ENCODE results near the gene ADGRE3. TPM values are rescaled to one million over a fixed set of nuclear protein-coding genes. Genes with fewer than 3 reads are reported as not detected.

ADGRE3 gene
- polyA plus RNA-seq, 1 donor (not counting 4 experiments of a cell fraction or from before 2014, with no cell fraction given), result not detected

DNA sequence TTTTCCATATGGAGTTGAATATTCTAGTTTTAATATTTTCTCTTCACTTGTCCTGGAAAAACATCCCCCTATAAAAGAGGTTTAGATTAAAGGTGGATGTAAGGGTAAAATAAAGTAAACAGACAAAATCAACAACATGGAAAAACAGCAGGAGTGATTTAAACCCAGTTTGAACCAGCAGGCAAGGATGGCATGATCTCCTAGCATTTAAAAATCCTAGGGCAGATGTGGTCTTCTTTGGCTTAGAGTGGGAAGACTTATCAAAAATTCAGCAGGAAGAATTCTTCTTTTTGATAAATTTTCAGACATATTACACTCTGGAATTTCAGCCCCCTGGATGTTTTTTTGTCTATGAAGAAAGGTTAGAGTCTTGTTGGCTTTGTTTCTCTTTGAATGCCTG, 55.2 kb downstream of the ADGRE3 start:
- Histone ChIP-seq H3K79me2 (ENCODE audit: control insufficient read depth, insufficient read depth, low read length) (no peaks in the 10 kb centered on the region), H3K27ac (ENCODE audit: control insufficient read depth, insufficient read depth, low read length) (no peak overlapping the region), H3K9ac (ENCODE audit: control insufficient read depth, extremely low read depth, insufficient read depth, low read length) (no peak overlapping the region), H3K4me2 (ENCODE audit: control insufficient read depth, extremely low read depth, insufficient read depth, low read depth, low read length) (no peak overlapping the region), H3K4me3 (ENCODE audit: control insufficient read depth in 2 of 3, extremely low read depth in 1 of 3, insufficient read depth in 2 of 3, low read depth in 1 of 3, low read length in 3 of 3) (no peak overlapping the region), H3K9me3 (ENCODE audit: control insufficient read depth, low read depth, low read length) (peaks cover 1% of the 10 kb centered on the region), H3K27me3 (ENCODE audit: control insufficient read depth, extremely low read depth, insufficient read depth, low read length) (no peaks in the 10 kb centered on the region), H3K4me1 (ENCODE audit: control insufficient read depth, extremely low read depth, insufficient read depth, low read length) (no peaks in the 10 kb centered on the region), H3K9me1 (ENCODE audit: control insufficient read depth, extremely low read depth, insufficient read depth, low read length) (no peaks in the 10 kb centered on the region), H2AFZ (ENCODE audit: control insufficient read depth, low read length) (no peak overlapping the region), H4K20me1 (ENCODE audit: control insufficient read depth, extremely low read depth, insufficient read depth, low read length) (no peaks in the 10 kb centered on the region), H3K36me3 (ENCODE audit: control insufficient read depth in 2 of 2, extremely low read depth in 1 of 2, insufficient read depth in 2 of 2, low read length in 2 of 2) (no peaks in the 10 kb centered on the region)
- TF ChIP-seq EZH2 (IDR thresholded peaks at IDR 0.05; ENCODE audit: low read length), result no peak
- FAIRE-seq (no peak), DNase-seq (ENCODE audit: low read depth, low spot score) (no peak)
- dilution Hi-C loops (cut with MboI; ENCODE audit: extremely low pct_ligation_motif_present, low sequenced_read_pairs), result no loop called here

DNA sequence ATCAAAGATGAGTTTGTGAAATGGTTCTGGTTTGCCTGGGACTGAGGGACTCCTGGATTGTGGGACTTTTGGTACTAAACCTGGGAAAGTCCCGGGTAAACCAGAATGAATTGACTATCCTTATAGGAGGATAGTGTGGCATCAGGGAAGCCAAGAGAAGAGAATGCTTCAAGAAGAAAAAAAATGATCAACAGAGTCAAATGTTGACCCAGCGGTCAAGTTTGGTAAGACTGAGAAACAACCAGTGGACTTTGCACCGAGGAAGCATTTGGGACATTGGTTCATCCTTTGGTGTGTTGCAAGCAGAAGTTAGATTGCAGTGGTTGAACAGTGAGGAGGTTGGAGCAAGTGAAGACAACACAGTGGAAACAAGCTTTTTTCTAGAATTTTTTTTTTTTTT, 58.2 kb downstream of the ADGRE3 start:
- Histone ChIP-seq H3K4me3 (ENCODE audit: control insufficient read depth in 2 of 3, extremely low read depth in 1 of 3, insufficient read depth in 2 of 3, low read depth in 1 of 3, low read length in 3 of 3) (no peak overlapping the region), H3K4me2 (ENCODE audit: control insufficient read depth, extremely low read depth, insufficient read depth, low read depth, low read length) (no peak overlapping the region), H4K20me1 (ENCODE audit: control insufficient read depth, extremely low read depth, insufficient read depth, low read length) (no peaks in the 10 kb centered on the region), H3K36me3 (ENCODE audit: control insufficient read depth in 2 of 2, extremely low read depth in 1 of 2, insufficient read depth in 2 of 2, low read length in 2 of 2) (no peaks in the 10 kb centered on the region), H3K9me3 (ENCODE audit: control insufficient read depth, low read depth, low read length) (peaks cover 1% of the 10 kb centered on the region), H3K27me3 (ENCODE audit: control insufficient read depth, extremely low read depth, insufficient read depth, low read length) (no peaks in the 10 kb centered on the region), H3K9me1 (ENCODE audit: control insufficient read depth, extremely low read depth, insufficient read depth, low read length) (no peaks in the 10 kb centered on the region), H3K4me1 (ENCODE audit: control insufficient read depth, extremely low read depth, insufficient read depth, low read length) (no peaks in the 10 kb centered on the region), H3K79me2 (ENCODE audit: control insufficient read depth, insufficient read depth, low read length) (no peaks in the 10 kb centered on the region), H3K9ac (ENCODE audit: control insufficient read depth, extremely low read depth, insufficient read depth, low read length) (no peak overlapping the region), H3K27ac (ENCODE audit: control insufficient read depth, insufficient read depth, low read length) (no peak overlapping the region), H2AFZ (ENCODE audit: control insufficient read depth, low read length) (no peak overlapping the region)
- DNase-seq (ENCODE audit: low read depth, low spot score) (no peak), FAIRE-seq (no peak)
- TF ChIP-seq, protein P1, sequence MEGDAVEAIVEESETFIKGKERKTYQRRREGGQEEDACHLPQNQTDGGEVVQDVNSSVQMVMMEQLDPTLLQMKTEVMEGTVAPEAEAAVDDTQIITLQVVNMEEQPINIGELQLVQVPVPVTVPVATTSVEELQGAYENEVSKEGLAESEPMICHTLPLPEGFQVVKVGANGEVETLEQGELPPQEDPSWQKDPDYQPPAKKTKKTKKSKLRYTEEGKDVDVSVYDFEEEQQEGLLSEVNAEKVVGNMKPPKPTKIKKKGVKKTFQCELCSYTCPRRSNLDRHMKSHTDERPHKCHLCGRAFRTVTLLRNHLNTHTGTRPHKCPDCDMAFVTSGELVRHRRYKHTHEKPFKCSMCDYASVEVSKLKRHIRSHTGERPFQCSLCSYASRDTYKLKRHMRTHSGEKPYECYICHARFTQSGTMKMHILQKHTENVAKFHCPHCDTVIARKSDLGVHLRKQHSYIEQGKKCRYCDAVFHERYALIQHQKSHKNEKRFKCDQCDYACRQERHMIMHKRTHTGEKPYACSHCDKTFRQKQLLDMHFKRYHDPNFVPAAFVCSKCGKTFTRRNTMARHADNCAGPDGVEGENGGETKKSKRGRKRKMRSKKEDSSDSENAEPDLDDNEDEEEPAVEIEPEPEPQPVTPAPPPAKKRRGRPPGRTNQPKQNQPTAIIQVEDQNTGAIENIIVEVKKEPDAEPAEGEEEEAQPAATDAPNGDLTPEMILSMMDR (optimal IDR thresholded peaks at IDR 0.05 in 1 of 3, IDR thresholded peaks at IDR 0.05 in 1 of 3, conservative IDR thresholded peaks at IDR 0.05 in 1 of 3; ENCODE audit: extremely low read depth in 1 of 3, insufficient read depth in 2 of 3, low read length in 3 of 3), result no peak
- TF ChIP-seq EZH2 (IDR thresholded peaks at IDR 0.05; ENCODE audit: low read length), result no peak
- dilution Hi-C loops (cut with MboI; ENCODE audit: extremely low pct_ligation_motif_present, low sequenced_read_pairs), result no loop called here

DNA sequence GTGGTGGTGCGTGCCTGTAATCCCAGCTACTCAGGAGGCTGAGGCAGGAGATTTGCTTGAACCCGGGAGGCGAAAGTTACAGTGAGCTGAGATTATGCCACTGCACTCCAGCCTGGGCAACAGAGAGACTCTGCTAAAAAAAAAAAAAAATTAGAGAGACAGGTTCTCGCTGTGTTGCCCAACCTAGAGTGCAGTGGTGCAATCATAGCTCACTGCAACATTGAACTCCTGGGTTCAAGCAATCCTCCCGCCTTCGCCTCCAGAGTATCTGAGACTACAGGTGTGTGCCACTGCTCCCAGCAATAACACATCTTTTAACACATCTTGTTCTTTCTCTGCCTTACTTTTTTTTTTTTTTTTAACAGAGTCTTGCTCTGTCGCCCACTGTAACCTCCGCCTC, 59.0 kb downstream of the ADGRE3 start:
- no peak for TF ChIP-seq EZH2 (IDR thresholded peaks at IDR 0.05; ENCODE audit: low read length)
- TF ChIP-seq, protein P1 (optimal IDR thresholded peaks at IDR 0.05 in 1 of 3, IDR thresholded peaks at IDR 0.05 in 1 of 3, conservative IDR thresholded peaks at IDR 0.05 in 1 of 3; ENCODE audit: extremely low read depth in 1 of 3, insufficient read depth in 2 of 3, low read length in 3 of 3), result no peak
- Histone ChIP-seq H3K9ac (ENCODE audit: control insufficient read depth, extremely low read depth, insufficient read depth, low read length) (no peak overlapping the region), H3K4me1 (ENCODE audit: control insufficient read depth, extremely low read depth, insufficient read depth, low read length) (no peaks in the 10 kb centered on the region), H2AFZ (ENCODE audit: control insufficient read depth, low read length) (no peak overlapping the region), H4K20me1 (ENCODE audit: control insufficient read depth, extremely low read depth, insufficient read depth, low read length) (no peaks in the 10 kb centered on the region), H3K4me3 (ENCODE audit: control insufficient read depth in 2 of 3, extremely low read depth in 1 of 3, insufficient read depth in 2 of 3, low read depth in 1 of 3, low read length in 3 of 3) (no peak overlapping the region), H3K27me3 (ENCODE audit: control insufficient read depth, extremely low read depth, insufficient read depth, low read length) (no peaks in the 10 kb centered on the region), H3K79me2 (ENCODE audit: control insufficient read depth, insufficient read depth, low read length) (no peaks in the 10 kb centered on the region), H3K9me3 (ENCODE audit: control insufficient read depth, low read depth, low read length) (peaks cover 1% of the 10 kb centered on the region), H3K27ac (ENCODE audit: control insufficient read depth, insufficient read depth, low read length) (no peak overlapping the region), H3K36me3 (ENCODE audit: control insufficient read depth in 2 of 2, extremely low read depth in 1 of 2, insufficient read depth in 2 of 2, low read length in 2 of 2) (no peaks in the 10 kb centered on the region), H3K4me2 (ENCODE audit: control insufficient read depth, extremely low read depth, insufficient read depth, low read depth, low read length) (no peak overlapping the region), H3K9me1 (ENCODE audit: control insufficient read depth, extremely low read depth, insufficient read depth, low read length) (no peaks in the 10 kb centered on the region)
- dilution Hi-C loops (cut with MboI; ENCODE audit: extremely low pct_ligation_motif_present, low sequenced_read_pairs), result no loop called here
- DNase-seq (ENCODE audit: low read depth, low spot score) (no peak), FAIRE-seq (no peak)

Data from keratinocyte (primary cell).